Kidney epithelial cell (primary cell): ENCODE measurements around the gene ODC1. TPM values are rescaled to one million over a fixed set of nuclear protein-coding genes. Genes with fewer than 3 reads are reported as not detected.

Source experiments
- DNase-seq: peaks from one replicate; pipeline ENCODE4 v3.0.0-alpha.2; 2010; ENCODE audit warnings: low read depth
- H3K27me3 ChIP-seq: 2 replicates; pipeline ENCODE4 v1.6.0; 2011; ENCODE audit warnings: low read length; ENCODE audit not compliant: control insufficient read depth, insufficient read depth
- H3K36me3 ChIP-seq: 2 replicates; pipeline ENCODE4 v1.5.1; 2011; ENCODE audit warnings: low read length; ENCODE audit not compliant: control insufficient read depth, insufficient read depth
- H3K4me3 ChIP-seq: 2 replicates; pipeline ENCODE4 v1.5.1; 2011; ENCODE audit warnings: low read depth, mild to moderate bottlenecking, control low read depth, low read length
- CTCF ChIP-seq: IDR thresholded peaks from 2 replicates; pipeline ENCODE4 v1.5.1; 2011; ENCODE audit warnings: mild to moderate bottlenecking, moderate library complexity, low read length, control low read depth, inconsistent platforms; ENCODE audit not compliant: insufficient read depth, poor library complexity, severe bottlenecking
- total RNA-seq: library from RNA; depleted of rRNA; stranded (reverse); fragments of >200 nt; gene quantifications from 2 replicates; pipeline ENCODE4 v1.2.3, GENCODE V29; 2015

ODC1 gene
- total RNA-seq, 1 donor from 2014 or later: 394 TPM

- H3K36me3 ChIP-seq: no peaks in the 10 kb centered on the region
- no peak for DNase-seq
- H3K4me3 ChIP-seq: no peak overlapping the region
- no peaks in the 10 kb centered on the region for H3K27me3 ChIP-seq
- TF ChIP-seq CTCF: no peak
Observed at GRCh38 chr2:10431797-10432196, 16.3 kb downstream of the ODC1 start.

GRCh38 chr2:10430886-10431622 lies 17.1 kb downstream of the ODC1 start:
- TF ChIP-seq CTCF: no peak
- DNase-seq: no peak
- Histone ChIP-seq H3K27me3 (no peaks in the 10 kb centered on the region), H3K4me3 (no peak overlapping the region), H3K36me3 (no peaks in the 10 kb centered on the region)

GRCh38 chr2:10428924-10429323 lies 19.2 kb downstream of the ODC1 start:
- no peak for TF ChIP-seq CTCF
- Histone ChIP-seq H3K27me3 (no peaks in the 10 kb centered on the region), H3K36me3 (no peaks in the 10 kb centered on the region), H3K4me3 (no peak overlapping the region)
- no peak for DNase-seq

- Histone ChIP-seq H3K27me3 (no peaks in the 10 kb centered on the region), H3K36me3 (no peaks in the 10 kb centered on the region), H3K4me3 (no peak overlapping the region)
- no peak for TF ChIP-seq CTCF
- DNase-seq: no peak
Observed at GRCh38 chr2:10428355-10428754, 19.8 kb downstream of the ODC1 start.

GRCh38 chr2:10427618-10427949 lies 20.5 kb downstream of the ODC1 start:
- H3K36me3 ChIP-seq: no peaks in the 10 kb centered on the region
- no peak for DNase-seq
- no peak for TF ChIP-seq CTCF
- no peaks in the 10 kb centered on the region for H3K27me3 ChIP-seq
- H3K4me3 ChIP-seq: no peak overlapping the region
